PC-3 (cell line): ENCODE measurements around the gene RBBP8.
A peak's percentile ranks its signal among the peaks of the same experiment; 100 is the strongest.

Source experiments
- EZH2 ChIP-seq: fragments of 300-600 bp; sonication (generic); IDR thresholded peaks from one replicate; pipeline ENCODE4 v1.6.1; 2017; ENCODE audit warnings: antibody characterized with exemption, mild to moderate bottlenecking, low read length; ENCODE audit not compliant: unreplicated experiment
- EZH2phosphoT487 ChIP-seq: fragments of 300-600 bp; sonication (generic); IDR thresholded peaks from 2 replicates; pipeline ENCODE4 v1.6.1; 2018; ENCODE audit warnings: mild to moderate bottlenecking, antibody characterized with exemption, low read length, borderline replicate concordance
- TF ChIP-seq, protein P1 (sequence below): fragments of 300-600 bp; sonication (generic); conservative IDR thresholded peaks from 2 replicates; pipeline ENCODE4 v1.5.1; 2017; ENCODE audit warnings: antibody characterized with exemption, low read depth, mild to moderate bottlenecking, low read length

DNA sequence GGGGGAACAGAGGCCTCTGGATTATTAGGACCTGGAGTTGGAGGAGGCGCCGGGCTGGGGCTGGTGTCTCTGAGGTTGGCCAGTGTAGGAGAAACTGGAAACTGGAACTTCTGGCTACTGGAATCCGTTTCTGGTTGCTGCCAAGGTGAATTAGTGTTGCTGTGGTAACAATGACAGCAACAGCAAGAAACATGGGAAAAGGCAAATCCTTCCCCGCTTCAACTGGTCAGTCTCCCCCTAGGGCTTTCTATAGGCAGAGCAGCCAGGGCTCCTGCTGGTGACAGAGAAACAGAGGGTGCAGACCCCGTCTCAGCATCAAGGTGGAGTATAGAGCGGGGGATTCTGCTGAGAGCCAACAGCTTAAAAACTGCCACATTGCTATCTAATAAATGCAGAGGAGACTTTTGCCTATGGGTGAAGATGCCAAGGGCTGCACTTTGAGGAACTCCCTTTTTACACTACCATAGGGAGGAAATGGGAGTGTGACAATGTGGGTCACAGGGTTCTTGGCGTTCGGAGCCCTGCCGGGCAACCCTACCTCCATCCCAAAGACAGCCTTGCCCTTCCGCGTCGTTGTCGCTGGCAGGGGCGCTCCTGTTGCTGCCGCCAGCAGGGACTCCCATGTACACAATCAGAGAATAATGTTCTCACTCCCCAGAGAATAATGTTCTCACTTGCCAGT lies 120.8 kb downstream of the RBBP8 start:
- TF ChIP-seq, protein P1, sequence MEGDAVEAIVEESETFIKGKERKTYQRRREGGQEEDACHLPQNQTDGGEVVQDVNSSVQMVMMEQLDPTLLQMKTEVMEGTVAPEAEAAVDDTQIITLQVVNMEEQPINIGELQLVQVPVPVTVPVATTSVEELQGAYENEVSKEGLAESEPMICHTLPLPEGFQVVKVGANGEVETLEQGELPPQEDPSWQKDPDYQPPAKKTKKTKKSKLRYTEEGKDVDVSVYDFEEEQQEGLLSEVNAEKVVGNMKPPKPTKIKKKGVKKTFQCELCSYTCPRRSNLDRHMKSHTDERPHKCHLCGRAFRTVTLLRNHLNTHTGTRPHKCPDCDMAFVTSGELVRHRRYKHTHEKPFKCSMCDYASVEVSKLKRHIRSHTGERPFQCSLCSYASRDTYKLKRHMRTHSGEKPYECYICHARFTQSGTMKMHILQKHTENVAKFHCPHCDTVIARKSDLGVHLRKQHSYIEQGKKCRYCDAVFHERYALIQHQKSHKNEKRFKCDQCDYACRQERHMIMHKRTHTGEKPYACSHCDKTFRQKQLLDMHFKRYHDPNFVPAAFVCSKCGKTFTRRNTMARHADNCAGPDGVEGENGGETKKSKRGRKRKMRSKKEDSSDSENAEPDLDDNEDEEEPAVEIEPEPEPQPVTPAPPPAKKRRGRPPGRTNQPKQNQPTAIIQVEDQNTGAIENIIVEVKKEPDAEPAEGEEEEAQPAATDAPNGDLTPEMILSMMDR, result peak; percentile 52
- TF ChIP-seq EZH2, result no peak
- TF ChIP-seq EZH2phosphoT487, result no peak
